SHP77 (cell line): ENCODE data around the gene UXS1.

Experiments
- DNase-seq, 2 experiments: peaks; one replicate each; lab custom pipeline; 2025; lab: John Stamatoyannopoulos, UW

Gene UXS1

GRCh38 chr2:106189325-106189724 lies 4.8 kb downstream of the UXS1 start:
- DNase-seq, result no peak

GRCh38 chr2:106187273-106187891 lies 6.7 kb downstream of the UXS1 start:
- DNase-seq, result no peak

- no peak for DNase-seq
Observed at GRCh38 chr2:106185475-106186184, 8.5 kb downstream of the UXS1 start.

GRCh38 chr2:106184857-106185256 lies 9.2 kb downstream of the UXS1 start:
- DNase-seq, result no peak

- no peak for DNase-seq
Observed at GRCh38 chr2:106184394-106184793, 9.7 kb downstream of the UXS1 start.

GRCh38 chr2:106183101-106183696 lies 10.9 kb downstream of the UXS1 start:
- no peak for DNase-seq

- DNase-seq, result no peak
Observed at GRCh38 chr2:106181064-106181463, 13.0 kb downstream of the UXS1 start.

- DNase-seq, result no peak
Observed at GRCh38 chr2:106180602-106181001, 13.5 kb downstream of the UXS1 start.

GRCh38 chr2:106178716-106179115 lies 15.4 kb downstream of the UXS1 start:
- DNase-seq, result no peak

- no peak for DNase-seq
Observed at GRCh38 chr2:106177581-106177980, 16.5 kb downstream of the UXS1 start.

- DNase-seq, result no peak
Observed at GRCh38 chr2:106176446-106177099, 17.5 kb downstream of the UXS1 start.

- DNase-seq, result no peak
Observed at GRCh38 chr2:106175086-106175850, 18.8 kb downstream of the UXS1 start.

GRCh38 chr2:106174056-106174455 lies 20.0 kb downstream of the UXS1 start:
- no peak for DNase-seq

GRCh38 chr2:106172649-106173048 lies 21.5 kb downstream of the UXS1 start:
- DNase-seq, result no peak

- no peak for DNase-seq
Observed at GRCh38 chr2:106168657-106169056, 25.4 kb downstream of the UXS1 start.

GRCh38 chr2:106167067-106167466 lies 27.0 kb downstream of the UXS1 start:
- no peak for DNase-seq

GRCh38 chr2:106165561-106165960 lies 28.5 kb downstream of the UXS1 start:
- no peak for DNase-seq

GRCh38 chr2:106165029-106165428 lies 29.1 kb downstream of the UXS1 start:
- no peak for DNase-seq

- DNase-seq, result no peak
Observed at GRCh38 chr2:106163948-106164545, 30.1 kb downstream of the UXS1 start.

GRCh38 chr2:106161938-106162820 lies 31.9 kb downstream of the UXS1 start:
- DNase-seq, result no peak

- no peak for DNase-seq
Observed at GRCh38 chr2:106161341-106161740, 32.8 kb downstream of the UXS1 start.
